Nucleus accumbens (tissue), 56 donors: ENCODE results near the gene BBS1.

Experiments used
- DNase-seq, 56 donors: peaks; one replicate each; lab custom pipeline; 2025; lab: John Stamatoyannopoulos, UW

Gene BBS1

DNA sequence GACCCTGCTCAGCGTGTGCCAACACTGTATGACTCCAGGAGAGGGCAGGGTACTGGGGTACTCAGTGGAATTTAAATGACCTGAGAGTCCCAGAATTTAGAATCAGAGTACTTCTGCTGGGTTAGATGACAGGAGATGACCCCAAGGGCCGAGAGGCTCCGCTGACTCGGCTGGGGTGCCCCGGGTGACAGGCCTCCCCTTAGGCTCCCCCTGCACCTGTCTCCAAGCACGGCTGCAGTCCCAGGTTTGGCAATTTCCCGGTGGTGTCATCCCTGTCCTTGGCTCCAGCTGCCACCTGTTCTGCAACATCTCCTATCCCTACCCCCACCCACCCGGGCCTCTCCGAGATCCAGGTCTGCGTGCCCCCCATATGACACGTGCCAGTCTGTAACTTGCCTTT, 37.6 kb downstream of the BBS1 start:
- no peak for DNase-seq

DNA sequence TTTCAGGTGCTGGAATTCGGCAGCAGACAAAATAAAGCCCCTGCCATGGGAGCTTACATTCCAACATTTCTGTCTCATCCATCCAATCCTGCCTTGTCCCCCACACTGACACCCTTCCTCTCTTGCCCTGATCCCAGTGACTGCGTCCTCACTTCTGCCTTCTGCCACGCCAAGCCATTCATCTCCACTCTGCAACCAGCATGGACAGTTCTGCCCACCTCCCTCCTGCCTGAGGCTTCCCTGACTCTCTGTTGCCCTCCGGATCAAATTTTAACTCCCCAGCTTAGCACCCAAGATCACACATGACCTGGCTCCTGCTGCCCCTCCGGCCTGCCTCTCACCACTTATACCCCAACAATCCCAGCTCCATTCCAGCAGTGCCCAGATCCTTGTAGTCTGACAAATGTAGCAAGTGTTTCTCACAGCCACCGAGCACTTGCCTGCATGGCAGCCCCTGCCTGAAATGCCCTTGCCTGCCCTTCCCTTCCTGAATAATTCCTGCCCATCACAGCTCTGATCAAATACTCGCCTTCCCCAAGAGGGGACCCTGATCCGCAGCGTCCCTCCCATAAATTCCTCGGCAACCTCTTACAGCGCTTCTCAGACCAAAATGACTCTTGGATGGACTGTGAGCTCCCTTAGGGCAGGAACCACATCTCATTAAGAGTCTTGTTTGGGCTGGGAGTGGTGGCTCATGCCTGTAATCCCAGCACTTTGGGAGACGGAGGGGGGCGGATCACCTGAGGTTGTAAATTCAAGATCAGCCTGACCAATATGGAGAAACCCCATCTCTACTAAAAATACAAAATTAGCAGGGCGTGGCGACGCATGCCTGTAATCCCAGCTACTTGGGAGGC, 38.6 kb downstream of the BBS1 start:
- DNase-seq, result no peak

- no peak for DNase-seq
These were observed 39.3 kb downstream of the BBS1 start for GRCh38 chr11:66549696-66550095.

DNA sequence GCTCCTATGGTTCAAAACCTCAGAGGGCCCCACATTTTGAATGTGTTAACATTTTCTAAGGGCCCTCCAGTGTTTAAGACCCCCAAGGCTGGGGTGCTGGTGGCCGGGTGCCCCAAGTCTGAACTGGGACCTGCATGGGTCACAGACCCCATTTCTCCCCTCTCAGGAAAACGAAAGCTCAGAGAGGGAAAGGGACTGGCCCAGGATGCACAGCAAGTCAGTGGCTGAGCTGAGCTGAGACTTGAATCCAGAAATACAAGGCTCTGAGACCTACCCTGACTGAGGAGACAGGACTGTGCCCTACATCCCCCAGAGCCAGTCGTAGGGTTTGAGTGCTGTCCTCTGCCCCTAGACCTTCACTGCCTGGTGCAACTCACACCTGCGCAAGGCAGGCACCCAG, 40.5 kb downstream of the BBS1 start:
- no peak for DNase-seq

DNA sequence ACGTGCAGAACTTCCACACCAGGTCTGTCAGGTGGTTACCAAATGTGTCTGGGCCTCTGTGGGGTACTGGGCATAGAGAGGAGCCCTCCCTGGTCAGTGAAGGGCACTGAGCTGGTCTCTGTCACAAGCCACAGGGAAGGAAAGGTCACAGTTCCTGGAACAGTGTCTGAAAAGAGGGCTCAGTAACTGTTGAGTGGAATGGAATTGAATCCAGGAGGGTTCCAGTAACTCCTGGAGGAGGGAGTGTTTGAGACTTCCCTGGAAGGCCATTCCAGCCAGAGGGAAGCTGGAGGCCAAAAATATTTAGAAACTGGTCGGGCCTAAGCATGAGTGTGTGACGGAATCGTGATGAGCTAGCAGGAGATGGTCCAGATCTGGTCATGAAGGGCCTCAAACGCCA, 44.2 kb downstream of the BBS1 start:
- DNase-seq, result no peak

DNA sequence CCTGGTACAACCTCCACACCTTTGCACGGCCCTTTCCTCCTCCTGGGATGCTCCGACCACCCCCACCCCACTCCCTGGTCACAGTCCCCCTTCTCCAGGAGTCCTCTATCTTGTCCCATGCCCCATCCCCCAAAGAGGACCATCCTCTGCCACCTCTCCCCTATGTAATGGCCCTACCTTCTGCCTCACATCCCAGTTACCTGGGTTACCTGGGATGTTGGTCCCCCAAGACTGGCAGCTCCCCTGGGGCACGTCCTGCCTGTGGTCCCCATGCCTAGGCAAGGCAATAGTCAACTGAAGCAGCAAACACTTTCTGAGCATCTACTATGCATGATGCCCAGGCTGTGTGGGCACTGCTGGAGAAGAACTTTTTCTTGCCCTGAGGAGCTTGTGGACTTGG, 45.0 kb downstream of the BBS1 start:
- no peak for DNase-seq

DNA sequence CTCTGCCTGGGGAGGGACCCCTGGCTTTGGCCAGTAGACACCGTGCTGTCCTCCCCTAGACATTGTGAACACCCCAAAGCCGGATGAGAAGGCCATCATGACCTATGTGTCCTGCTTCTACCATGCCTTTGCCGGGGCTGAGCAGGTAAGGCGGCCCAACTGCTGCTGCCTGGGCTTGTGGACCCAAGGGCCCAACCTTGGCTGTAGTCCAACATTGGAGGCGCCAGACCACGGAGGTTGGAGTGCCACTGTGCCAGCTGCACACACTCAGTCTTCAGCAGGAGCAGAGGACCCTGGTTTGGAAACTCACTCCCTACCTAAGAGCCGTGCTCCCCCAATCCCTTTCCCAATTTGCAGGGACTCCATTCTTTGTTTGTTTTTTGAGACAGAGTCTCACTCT, 45.7 kb downstream of the BBS1 start:
- no peak for DNase-seq

DNA sequence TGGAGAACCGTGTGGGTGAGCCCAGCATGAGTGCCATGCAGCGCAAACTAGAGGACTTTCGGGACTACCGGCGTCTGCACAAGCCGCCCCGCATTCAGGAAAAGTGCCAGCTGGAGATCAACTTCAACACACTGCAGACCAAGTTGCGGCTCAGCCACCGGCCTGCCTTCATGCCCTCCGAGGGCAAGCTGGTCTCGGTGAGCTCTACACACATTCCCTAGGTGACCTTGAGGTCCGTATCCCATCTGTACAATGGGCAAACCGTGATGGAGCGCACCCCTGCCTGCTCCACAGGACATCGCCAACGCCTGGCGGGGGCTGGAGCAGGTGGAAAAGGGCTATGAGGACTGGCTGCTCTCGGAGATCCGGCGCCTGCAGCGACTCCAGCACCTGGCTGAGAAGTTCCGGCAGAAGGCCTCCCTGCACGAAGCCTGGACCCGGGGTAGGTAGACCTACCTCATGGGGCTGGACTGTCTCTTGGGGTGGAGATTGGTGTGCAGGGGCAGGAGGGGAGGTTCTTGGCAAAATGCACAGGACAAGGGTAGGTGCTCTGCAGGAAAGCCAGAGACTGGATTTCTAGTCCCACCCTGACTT, 47.4 kb downstream of the BBS1 start:
- no peak for DNase-seq

- DNase-seq, result peak in 2 of 56 donors; percentile 32 to 39
These were observed 48.9 kb downstream of the BBS1 start for GRCh38 chr11:66559142-66559865.

GRCh38 chr11:66559866-66560676, 49.6 kb downstream of the BBS1 start:
- DNase-seq, result no peak

DNA sequence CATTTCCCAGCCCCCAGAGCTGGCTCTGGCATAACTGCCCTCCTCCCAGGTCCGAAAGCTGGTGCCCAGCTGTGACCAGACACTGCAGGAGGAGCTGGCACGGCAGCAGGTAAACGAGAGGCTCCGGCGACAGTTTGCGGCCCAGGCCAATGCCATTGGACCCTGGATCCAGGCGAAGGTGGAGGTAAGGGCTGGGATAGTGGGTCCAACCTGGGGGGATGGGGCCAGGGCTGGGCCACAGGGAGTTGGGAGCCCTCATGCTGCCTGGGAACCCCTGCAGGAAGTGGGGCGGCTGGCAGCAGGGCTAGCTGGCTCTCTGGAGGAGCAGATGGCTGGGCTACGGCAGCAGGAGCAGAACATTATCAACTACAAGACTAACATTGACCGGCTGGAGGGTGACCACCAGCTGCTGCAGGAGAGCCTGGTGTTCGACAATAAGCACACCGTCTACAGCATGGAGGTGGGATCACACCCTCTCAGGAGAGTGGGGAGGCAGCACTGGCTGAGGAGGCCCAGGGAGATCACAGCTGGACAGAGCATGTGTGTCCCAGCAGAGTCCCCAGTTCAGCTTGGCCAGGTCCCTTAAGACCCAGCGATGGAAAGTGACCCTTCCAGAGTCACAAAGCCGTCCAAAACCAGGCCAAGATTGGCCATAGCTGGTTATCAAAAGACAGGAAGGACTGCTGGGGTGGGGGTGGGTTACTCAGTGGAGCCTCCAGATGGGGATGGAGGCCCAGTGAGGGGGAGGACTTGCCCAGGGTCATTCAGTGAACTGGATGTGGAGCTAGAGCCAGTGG, 50.9 kb downstream of the BBS1 start:
- DNase-seq, result no peak

- no peak for DNase-seq
These were observed 51.5 kb downstream of the BBS1 start for GRCh38 chr11:66561975-66562248.

GRCh38 chr11:66562275-66562674, 51.8 kb downstream of the BBS1 start:
- DNase-seq, result no peak

DNA sequence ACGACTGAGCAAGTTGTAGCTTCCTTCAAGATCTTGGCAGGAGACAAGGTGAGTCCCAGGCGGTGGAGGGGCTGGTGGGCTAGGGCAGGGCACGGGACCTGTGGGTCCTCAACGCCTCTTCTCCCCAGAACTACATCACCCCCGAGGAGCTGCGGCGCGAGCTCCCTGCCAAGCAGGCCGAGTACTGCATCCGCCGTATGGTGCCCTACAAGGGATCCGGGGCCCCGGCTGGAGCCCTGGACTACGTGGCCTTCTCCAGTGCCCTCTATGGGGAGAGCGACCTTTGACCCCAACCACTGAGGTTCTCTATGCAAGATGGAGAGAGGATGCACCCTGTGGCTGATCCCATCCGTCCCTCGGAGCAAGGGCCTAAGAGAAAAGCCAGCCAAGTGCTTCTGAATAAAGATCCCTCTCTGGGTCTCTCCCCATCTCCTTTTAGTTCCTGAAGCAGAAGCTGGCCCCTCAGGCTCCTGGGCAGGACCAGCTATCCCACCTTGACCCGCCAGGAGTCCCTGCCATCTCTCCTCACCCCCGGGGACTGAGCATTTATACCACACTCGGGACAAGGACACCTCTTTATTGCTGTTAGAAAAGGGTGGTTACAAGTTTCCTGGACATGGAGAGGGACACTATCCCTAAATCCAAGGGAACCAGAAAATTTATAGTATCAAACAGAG, 52.6 kb downstream of the BBS1 start:
- DNase-seq, result peak in 1 of 56 donors; percentile 13

- DNase-seq, result no peak
These were observed 53.4 kb downstream of the BBS1 start for GRCh38 chr11:66563832-66564231.

GRCh38 chr11:66564538-66564937, 54.1 kb downstream of the BBS1 start:
- no peak for DNase-seq

DNA sequence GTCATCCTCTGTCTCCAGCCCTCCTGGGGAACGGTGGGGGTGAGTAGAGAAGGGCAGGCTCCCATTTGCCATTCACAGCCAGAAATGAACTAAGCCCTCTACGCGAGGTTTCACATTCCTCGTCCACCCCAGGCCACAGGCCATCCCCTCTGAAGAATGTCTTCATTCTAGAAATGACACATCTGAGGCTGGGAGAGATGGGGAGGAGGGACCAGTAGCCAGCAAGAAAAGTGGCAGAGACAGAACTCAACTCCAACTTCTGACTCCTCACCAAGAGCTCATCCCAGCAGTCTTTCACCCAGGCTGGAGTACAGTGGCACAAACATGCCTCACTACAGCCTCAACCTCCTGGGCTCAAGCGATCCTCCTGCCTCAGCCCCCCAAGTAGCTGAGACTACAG, 54.5 kb downstream of the BBS1 start:
- no peak for DNase-seq

- no peak for DNase-seq
These were observed 55.8 kb downstream of the BBS1 start for GRCh38 chr11:66566221-66566620.

DNA sequence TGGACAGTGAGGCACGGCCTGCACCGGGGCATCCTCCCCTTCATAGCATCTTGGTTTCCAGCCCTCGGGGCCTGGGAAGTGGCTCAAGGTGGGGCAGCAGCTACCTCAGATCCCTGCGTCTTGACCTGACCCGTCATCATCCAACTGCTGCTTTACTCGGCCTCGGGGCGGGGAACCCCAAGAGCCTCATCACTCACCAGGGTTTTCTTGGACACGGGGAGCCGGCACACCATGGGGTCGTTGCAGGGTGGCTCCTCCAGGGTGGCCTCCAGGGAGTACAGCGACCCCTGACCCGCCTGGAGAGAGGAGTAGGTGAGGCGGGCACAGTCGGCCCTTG, 57.3 kb downstream of the BBS1 start:
- DNase-seq, result no peak
